HG03175 (cell line): ENCODE measurements around the gene ZNF106.

Source experiments
- ATAC-seq: cut with Tn5 transposase; IDR thresholded peaks from one replicate; pipeline ENCODE4 v1.9.1; 2021; ENCODE audit warnings: mild to moderate bottlenecking, moderate library complexity; ENCODE audit not compliant: unreplicated experiment

Gene ZNF106

DNA sequence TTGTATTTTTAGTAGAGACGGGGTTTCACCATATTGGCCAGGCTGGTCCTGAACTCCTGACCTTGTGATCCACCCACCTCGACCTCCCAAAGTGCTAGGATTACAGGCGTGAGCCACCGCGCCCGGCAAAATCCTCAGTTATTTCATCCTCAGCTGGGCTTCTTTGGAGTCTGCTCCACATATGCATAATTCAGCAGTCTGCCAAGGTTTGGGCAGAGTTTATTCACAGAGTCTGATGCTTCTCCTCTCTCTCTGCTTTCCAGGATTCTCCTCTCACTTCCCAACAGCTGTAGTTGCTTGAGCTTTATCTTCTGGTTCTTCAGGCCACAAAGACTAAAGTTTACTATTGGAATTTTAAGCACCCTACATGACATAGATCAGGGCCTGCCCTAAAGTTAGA is 8.2 kb downstream of the ZNF106 start:
- ATAC-seq = no peak

DNA sequence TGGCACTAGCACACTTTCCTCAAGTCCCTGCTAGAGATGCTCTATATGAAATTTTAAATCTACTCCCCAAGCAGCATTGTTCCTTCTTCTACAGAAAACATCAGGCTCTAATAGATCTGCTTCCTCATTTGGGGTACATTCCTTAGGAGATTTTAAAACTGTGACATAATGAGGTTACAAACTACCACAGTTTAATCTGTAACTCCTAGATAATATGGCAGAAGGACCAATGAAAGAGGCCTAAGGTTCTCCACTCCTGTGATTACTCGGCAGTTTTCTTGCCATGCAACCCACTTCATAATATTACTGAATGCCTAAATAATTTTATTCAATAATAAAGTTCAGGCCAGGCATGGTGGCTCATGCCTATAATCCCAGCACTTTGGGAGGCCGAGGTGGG is 16.1 kb downstream of the ZNF106 start:
- no peak for ATAC-seq

DNA sequence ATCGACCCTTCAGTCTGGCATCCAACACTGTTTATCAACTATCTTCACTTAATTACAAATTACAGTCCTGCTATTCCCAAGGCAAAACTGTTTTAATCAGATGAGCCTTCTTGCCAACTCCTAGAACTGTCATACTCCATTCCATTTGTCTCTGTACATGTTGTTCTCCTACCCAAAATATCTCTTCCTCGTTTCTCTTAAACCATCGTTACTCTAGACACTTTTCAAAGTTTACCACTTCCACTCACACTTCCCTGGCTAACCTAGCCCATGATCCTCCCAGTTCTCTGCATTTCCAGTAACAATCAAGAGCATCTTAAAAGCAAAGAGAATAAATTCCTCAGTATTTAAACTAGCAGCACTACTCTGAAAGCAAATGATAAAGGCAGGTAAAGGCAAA is 19.9 kb downstream of the ZNF106 start:
- no peak for ATAC-seq

DNA sequence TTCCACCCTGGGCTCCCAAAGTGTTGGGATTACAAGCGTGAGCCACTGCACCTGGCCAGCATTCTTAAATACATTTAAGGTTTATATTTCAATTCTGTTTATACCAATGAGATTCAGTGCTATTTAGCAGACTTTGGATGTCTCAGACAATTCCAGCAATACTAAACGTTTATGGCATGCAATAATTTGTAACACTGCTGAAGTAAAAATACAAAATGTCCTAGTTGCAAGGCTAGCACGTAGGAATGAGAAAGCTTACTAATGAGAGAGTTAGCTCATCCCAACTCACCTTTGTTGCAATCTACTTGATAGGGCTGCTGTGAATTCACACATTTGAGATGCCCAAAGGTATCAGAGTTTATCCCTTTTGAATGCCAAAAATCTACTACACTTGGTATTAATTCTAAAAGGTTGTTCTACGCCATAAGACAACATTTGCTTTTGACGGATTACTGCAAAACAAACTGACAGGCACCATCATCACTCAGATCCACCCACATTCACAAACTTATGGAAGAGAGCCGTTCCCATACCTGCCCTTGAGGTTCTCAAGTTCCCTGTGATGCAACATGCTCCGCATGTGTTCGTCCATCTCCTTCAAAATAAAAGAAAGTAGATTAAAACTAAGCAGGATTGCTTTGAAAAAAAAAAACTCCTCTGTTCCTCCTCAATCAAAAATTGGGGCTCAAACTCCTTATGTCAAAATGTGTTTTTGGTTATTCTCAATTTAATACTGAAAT is 25.3 kb downstream of the ZNF106 start:
- no peak for ATAC-seq

DNA sequence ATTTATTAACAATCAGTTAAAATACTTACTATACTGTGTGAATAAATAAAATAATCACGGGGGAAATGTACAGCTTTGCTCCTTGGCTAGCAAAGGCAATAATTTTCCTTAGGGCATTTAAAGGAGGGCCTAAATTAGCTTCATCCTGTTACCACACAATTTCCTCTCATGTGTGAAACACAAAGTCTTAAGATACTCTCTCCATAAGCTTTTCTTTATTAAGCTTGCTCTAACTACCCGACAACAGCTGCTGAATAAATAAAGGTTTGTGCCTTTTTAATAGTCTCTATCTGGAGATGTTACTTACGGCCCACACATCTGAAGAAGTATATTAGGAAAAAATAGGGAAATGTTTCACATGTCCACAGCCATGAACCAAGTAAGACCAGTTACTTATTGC is 29.7 kb downstream of the ZNF106 start:
- ATAC-seq = no peak

DNA sequence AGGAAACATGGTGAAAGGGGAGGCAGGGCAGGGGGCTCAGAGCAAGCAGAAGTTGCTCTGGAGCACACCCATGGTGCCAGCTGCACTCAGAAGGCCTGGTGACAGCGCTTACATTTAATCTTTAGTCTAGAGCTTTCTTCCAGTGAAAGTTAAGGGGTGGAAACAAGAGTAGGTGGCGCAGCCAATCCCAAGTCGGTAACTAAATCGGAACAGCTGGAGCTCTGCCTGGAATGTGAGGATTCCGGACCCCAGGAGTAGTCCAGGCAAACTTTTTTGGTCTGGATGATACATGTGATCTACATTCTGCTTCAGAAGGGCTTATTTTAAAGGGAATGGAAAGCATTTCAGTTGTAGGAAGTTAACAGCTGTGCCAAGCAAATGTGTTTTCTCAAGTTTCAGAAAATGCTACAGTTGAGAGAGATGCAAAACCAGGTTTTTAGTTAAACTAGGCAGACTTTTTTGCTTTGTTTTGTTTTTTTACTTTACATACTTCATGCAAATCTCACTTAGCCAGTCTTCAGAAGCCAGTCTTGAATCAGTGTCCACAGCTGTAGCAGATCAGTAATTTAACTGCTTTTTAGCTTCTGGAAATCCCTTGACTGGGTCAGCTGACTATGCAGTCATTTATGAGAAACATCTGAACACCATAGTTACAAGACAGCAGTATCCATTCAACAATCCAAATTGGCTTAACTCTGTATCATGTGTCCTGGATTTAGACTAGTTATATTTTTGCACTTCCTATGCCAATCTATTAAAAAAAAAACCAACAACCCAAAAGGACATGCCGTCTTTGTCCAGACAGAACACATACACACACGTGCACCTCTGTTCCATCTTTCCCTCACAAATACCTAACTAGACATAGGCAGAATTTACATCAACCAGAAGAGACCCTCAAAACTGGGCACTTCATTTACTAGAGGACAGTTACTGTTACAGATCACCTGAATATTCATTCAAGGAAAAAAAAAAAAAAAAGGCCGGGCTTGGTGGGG is 33.2 kb downstream of the ZNF106 start:
- ATAC-seq = no peak

DNA sequence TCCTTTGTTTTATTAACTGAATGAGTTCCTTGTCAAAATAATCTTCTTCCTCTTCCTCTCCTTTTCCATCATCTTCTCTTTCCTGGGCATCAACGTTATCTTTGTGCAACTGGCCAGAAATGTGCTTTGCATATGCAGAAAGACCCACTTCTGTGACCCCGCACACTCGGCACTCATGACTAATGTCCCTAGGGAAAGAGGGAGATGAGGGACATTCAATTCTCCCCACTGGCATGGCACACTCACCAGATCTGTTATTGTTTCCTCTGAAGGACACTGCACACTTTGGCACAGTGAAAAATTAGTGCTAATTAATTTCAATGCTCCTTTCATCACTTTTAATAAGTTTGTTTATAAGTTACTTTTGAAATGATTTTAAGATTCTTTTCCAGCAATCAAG is 34.0 kb downstream of the ZNF106 start:
- no peak for ATAC-seq

DNA sequence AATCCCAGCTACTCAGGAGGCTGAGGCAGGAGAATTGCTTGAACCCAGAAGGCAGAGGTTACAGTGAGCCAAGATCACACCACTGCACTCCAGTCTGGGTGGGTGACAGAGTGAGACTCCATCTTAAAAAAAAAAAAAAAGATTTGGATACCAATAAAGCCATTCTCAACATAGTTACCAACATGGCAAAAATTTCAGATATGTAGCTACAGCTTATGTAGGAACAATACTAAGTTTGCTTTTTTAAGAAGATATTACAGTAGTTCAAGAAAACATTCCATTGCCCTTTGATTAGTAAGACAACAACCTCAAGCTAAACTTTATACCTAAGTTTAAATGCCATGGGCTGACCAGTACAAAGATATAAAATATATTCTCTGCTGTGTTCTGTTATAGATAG is 34.4 kb downstream of the ZNF106 start:
- no peak for ATAC-seq

DNA sequence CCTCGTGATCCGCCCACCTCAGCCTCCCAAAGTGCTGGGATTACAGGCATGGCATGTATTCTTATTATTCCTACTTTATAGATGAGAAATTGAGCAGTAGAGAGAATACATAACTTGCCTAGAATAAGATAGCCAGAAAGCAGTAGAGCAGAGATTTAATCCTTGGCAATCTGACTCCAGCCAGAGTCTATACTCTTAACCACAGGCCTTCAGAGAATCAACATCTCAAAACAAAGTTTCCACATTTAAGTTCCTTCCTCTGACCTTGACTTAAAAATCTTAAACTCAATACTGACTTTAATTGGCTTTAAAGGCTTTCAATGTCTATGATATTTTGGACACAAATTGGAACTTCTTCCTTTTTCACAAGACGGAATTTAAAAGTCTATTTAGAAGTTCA is 37.1 kb downstream of the ZNF106 start:
- ATAC-seq = no peak

DNA sequence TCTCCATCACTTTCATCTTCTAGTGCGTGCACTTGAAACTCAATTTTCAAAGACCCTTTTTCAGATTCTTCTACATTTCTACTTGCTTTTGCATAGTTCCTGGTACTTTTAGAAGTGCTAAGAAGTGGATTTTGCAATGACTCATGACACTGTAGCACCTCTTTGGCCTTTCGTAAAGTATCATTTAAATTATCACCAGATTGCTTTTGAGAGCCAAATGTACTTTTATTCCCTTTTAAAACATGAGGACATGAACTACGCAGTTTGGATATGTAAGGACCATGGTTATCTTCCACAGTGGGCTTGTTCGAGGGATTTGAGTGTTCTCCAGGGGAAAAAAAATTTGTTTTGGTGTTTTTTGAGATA is 40.5 kb downstream of the ZNF106 start:
- ATAC-seq = no peak

DNA sequence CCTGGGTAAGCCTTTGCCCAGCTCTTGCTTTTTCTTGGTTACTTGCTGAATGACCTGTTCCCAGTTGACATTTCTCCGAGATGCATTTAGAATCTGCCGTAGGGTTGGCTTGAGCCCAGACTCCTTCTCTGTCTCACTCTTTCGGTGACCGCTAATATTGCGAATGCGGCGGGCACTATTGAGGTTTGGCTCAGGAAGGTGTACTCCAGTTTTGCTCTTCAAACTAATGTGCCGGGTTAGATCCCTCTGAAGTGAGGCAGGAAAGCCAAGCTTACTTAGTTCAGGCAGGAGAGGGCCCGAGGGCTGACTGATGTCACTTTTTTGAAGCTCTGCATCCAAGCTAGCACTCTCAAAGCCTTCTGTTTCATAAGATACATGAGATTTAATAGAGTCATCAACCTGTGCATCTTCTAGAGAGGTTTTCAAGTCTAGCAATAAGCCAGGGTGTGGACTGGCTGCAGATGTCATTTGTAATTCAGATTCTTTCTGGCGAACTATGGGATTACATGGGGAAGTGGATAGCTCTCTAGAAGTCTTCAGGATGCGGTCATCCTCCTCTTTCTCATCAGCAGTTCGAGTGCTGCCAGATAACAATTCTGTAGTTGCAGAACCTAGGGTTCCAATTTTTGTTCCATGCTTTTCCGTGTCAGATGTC is 41.0 kb downstream of the ZNF106 start:
- no peak for ATAC-seq

DNA sequence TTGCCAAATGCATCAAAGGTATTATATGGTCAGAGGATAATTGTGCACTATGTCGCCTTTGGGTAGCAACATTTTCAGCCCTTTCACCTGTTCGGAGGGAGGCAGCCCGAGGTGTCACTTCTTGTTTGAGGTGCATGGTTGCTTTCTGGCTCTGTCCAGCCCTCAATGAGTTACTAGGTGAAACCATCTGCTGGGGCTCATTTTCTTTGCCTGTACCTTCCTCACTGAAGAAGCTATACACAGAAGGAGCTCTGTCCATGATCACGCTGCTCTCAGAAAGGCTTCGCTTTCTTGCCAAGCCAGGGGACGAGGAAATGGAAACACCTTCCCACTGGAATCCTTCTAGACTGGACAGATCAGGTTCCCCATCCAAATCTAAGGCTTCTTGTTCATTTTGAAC is 42.7 kb downstream of the ZNF106 start:
- no peak for ATAC-seq

DNA sequence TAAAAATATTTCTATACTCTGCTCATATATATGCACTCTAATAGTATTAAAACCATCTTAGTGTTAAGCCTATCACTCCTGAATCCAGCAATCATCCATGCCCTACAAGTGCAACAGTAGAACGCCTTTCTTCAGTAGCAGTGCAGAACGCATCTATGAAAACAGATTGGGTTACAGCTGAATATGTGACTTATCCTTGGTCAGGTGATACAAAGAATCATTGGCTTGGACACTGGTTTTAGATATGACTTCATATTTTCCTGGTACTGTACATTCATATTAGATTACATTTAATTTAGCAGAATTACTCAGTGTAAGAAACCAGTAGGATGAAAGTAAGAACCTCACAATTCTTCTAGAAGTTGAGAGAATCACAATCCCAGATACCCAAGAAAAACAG is 43.3 kb downstream of the ZNF106 start:
- ATAC-seq = no peak

DNA sequence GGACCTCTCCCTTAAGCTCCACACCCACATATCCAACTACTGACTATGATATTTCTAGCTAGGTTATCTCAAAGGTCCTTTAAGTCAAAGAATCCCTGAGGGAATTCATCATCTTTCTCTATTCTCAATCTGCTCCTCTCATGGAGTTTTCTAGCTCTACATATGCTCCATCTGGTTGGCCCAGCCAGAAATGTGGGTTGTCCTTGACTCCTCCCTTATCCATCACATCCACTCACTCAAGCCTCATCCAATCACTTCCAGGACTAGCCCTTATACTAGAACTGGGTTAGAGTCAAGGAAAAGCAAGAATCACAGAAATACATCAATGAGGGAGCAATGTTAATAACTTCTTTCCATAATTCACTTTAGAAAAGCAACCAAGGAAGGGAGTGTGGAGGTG is 45.4 kb downstream of the ZNF106 start:
- ATAC-seq = no peak

DNA sequence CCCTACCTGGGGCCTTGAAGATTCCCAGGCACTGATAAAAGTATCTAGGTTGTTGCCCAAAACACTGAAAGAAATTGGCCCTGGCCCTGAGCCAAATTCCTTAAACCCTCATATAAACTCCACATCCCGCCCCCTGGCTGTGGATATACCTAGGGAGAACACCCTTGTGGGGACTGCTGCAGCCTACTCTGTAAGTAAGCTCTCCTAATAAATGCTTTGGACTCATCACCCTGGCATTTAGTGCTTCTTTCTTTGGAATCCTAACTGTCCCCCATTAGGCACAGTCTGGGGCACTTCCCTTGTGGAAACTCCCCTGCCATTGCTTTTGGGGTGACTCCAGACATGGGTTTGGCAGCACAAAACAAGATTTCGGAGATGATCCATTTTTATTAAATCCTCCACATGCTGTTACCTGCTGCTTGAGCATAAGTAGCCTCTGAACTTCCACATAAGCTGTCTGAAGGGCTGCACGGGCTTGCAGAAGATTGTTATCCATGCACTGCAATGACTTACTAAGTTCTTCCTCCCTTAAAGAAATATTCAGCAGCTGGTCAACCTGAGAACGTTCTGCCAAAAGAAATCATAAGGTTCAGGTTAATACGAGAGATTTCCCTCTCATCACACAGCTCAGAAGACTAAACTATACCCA is 46.4 kb downstream of the ZNF106 start:
- no peak for ATAC-seq

DNA sequence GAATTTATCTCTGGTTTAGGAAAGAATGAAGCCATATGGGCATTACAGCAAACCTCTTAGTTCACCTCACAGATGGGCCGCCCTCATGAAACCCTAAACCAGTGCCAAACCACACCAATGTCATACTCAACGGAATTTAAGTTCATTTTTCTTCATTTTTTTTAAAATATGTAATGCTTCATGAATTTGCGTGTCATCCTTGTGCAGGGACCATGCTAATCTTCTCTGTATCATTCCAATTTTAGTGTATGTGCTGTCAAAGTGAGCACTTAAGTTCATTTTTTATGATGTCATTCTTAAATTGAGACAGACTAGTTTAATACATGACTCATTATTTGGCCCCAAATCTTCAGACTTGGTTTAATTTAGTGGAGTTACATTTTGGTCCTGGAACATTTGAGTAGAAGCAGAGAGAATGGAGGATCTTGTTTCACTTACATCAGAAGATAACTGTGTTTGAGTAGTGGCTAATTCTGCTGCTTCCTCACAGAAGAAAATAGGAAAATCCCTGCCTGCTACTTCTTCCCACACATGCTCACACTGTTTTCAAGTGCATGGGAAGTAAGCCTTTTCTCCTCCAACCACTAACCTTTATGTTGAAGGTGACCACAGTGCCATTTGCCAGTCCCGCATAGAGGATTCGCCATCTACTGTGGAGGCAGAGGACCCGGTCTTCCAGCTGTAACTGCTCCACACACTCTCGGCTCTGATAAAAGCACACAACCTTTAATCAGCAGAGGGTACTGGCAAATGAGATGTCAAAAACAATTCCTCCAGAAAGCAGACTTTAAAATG is 63.3 kb downstream of the ZNF106 start:
- no peak for ATAC-seq

DNA sequence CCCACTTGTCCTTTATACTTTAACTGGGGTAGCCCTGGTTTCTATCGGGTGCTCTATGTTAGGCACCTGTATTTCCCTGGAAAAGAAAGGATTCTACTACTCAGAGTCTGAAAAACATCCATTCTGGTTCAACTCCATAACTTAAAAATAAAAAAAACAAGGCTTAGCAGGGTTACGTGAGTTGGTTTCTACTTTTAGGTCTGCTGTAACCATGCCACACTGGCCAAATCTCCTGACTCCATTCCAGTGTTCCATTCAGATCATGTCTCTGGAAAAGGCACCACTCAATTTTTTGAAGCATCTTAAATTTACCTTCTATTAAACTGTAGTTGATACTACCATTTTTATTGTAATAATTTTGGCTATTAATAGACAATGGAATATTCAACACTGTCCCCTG is 69.6 kb downstream of the ZNF106 start:
- no peak for ATAC-seq

DNA sequence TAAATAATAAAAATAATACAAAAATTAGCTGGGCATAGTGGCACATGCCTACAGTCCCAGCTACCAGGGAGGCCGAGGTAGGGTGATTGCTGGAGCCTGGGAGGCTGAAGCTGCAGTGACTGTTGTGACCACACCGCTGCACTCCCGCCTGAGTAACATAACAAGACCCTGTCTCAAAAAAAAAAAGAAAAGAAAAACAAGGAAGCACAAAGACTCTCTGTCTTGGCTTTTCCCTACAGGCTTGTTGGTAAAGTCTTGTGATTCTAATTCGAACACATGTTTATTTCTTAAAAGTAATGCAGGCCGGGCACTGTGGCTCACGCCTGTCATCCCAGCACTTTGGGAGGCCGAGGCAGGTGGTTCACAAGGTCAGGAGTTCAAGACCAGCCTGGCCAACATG is 71.6 kb downstream of the ZNF106 start:
- no peak for ATAC-seq

DNA sequence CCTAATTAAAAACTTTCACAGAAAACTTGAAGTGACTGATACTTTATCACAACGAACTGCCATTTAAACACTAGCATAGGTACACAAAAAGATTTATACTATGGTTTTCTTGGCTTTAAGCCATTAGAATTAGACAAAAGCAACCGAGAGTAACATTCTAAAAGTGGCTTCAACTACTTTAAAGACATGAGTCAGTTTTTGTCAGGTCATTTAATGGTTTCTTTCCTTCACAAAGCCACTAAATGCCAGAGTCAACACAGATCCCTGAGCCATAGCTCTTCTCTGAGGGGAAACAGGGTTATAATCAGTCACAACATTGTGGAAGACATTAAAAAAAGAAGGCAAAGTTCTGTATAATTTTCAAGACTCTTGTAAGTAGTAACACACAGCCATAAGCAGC is 77.0 kb downstream of the ZNF106 start:
- no peak for ATAC-seq

DNA sequence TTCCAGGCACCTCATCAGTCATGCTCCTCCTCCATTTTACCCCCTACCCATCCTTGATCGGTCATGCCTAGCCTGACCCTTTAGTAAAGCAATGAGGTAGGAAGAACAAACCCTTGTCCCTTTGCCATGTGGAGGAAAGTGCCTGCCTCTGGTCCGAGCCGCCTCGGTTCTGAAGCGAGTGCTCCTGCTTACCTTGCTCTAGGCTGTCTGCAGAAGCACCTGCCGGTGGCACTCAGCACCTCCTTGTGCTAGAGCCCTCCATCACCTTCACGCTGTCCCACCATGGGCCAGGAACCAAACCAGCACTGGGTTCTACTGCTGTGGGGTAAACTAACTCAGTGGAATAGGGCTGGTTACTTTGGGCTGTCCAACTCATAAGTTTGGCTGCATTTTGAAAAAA is 79.1 kb downstream of the ZNF106 start:
- ATAC-seq = no peak
